Central memory CD4-positive, alpha-beta T cell (primary cell): ENCODE results near the gene ARRB1.

ENCODE experiments used
- DNase-seq: peaks from one replicate; pipeline ENCODE4 v3.0.0; 2022

Gene ARRB1

DNA sequence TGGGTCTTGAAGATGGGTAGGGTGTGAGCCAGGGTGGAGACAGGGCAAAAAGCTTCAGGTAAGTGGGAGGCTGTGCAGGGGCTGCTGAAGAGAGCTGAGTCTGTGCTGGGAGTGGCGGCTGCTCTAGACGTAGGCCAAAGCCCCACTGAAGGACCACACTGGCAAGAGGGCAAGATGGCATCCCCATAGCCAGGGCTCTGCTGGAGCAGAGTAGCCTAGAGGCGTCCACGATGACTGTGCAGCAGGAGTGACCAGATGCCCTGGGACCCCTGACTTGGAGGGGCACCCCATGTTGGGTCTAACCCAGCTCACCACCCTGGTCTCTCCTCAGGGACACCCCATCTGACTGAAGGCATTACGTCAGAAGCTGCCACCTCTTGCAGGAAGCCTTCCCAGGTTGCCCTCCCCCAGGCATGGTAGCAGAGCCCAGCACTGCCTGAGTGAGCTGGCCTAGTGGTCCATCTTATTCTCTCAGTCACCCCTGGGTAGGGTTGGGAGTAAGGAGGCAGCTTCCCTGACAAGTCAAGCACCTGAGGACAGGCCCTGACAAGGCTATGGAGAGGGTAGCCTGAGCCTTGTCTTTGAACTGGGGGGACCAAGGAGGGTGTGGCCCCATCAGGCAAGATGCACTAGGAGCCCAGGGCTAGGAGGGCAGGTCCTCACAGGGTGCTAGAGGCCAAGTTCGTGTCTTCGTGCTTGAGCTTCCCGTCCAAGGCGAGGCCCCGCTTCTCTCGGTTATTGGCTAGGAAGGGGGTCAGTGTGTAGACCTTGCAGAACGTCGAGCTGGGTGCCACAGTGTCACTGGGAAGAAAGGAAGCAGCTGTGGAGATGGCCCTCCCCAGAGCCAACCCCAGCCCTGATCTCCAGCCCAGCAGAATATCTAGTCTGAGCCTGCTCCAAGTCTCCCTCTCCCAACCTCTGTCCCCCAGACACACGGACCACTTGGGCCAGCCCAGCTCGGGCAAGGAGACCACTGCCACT lies 77.8 kb downstream of the ARRB1 start:
- no peak for DNase-seq

- no peak for DNase-seq
These were observed 78.6 kb downstream of the ARRB1 start for GRCh38 chr11:75272821-75273301.

GRCh38 chr11:75272391-75272790 lies 79.1 kb downstream of the ARRB1 start:
- no peak for DNase-seq

- DNase-seq, result no peak
These were observed 79.7 kb downstream of the ARRB1 start for GRCh38 chr11:75271730-75272129.

GRCh38 chr11:75270896-75271418 lies 80.5 kb downstream of the ARRB1 start:
- DNase-seq, result peak; percentile 16

GRCh38 chr11:75269896-75270295 lies 81.6 kb downstream of the ARRB1 start:
- no peak for DNase-seq

DNA sequence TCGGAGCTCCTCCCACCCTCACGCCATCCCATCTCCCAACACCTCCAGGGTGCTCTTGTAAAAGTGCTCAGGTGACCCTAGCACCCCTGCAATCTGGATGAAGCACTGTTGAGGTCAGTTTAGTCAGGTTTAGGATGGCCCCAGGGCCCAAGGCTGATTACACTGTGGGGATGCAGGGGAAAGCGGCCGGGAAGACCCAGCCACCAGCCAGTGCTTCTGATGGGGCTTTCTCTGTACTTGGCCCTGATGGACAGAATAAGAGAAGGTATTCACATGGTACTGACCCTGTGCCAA lies 82.1 kb downstream of the ARRB1 start:
- DNase-seq, result no peak

DNA sequence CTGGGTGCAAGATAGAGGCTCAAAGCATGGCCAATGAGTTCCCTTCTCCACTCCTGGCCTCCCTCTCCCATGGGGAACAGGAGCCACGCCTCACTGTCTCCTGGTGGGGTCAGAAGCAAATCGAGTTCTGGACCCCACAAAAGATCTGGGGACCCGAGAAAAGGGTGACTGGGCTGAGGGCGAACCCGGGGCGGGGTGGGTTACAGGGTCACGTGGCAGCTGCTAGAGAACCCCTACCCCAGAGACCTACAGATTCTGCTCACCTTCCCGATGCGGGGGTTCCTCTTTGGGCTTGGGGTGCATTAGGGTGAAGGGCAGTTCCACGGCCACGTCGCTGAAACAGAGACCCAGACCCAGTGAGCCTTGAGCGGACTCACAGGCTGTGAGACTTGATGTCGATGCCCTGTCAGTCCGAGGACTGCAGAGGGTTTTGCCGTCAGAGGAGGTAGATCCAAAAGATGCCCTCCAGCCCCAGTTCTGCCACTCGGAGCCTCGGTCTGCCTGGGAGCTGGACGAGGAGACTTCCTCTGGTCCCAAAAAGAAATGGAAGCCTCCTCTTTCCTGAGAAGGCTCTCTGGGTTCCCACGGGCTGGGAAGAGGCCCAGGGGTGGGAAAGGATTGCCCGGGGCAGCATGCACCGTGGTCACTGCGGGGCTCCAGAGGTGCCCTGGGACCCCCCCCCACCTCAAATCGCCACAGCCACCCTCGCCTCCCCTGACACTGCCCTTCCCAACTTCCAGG lies 82.7 kb downstream of the ARRB1 start:
- no peak for DNase-seq

- no peak for DNase-seq
These were observed 84.1 kb downstream of the ARRB1 start for GRCh38 chr11:75267171-75267970.

DNA sequence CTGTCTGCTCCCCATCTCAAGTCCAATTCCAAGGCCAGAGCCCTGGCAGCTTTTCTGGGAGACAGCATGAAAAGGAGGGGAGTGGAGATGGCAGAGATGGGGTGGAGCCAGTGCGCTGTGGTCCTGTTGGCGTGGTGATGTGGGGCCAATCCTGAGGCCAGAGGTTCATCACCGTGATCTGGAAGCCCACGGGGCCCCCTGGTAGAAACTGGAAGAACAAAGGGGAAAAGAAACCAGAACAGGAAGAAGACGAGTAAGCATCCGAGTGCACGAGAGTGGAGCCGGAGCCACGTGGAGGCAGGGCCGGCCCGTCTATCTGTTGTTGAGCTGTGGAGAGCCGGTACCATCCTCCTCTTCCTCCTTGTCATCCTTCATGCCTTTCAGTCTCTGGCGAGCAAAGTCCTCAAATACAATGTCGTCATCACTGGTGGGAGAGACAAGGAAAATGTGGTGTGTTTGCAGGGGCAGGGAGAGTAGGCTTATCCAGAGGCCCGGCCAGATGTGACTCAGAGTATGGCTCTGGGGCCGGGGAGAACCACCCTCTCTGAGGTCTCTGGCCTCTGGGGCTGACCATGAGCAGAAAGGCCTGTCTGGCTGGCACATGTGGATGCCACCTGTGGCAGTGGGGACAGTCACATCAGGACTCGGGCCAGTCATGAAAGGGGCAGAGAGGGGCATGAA lies 85.5 kb downstream of the ARRB1 start:
- no peak for DNase-seq

DNA sequence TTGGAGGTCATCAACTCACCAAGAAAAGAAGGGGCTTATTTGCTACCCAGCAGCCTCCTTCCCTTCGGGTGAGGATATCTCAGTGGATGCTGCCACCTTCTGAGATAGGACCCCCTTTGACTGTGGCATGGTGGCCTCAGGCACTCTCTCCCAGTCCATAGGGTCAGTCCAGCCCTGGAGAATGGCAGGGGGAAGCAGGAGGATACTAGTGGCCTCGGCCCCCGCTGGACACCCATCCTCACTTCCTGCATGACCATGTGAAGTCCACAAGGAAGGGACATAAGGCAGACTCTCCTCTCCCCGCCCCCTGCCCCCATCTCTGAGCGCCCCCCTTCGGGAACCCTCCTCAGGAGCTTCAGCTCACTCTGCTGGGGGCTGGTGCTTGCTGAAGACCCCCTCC lies 86.5 kb downstream of the ARRB1 start:
- no peak for DNase-seq

DNA sequence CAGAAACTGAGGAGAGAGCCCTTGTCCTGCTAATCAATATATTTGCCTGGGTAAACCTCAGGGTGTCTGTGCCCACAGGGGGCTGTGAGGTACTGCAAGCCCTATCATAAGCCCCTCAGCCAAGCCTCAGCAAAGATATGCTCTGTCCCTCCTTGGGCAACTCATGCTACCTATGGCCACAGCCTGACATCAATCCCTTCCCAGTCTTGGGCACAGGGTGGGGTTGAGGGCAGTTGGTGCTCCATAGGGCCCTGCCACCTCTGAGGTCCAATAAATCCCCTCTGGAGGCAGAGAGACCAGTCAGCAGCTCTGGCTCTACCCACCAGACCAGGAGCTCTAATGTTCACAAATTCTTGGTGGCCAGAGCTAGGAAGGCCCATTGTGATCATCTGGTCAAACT lies 87.1 kb downstream of the ARRB1 start:
- DNase-seq, result no peak

GRCh38 chr11:75263944-75264349 lies 87.5 kb downstream of the ARRB1 start:
- no peak for DNase-seq

- no peak for DNase-seq
These were observed 88.3 kb downstream of the ARRB1 start for GRCh38 chr11:75262961-75263852.

DNA sequence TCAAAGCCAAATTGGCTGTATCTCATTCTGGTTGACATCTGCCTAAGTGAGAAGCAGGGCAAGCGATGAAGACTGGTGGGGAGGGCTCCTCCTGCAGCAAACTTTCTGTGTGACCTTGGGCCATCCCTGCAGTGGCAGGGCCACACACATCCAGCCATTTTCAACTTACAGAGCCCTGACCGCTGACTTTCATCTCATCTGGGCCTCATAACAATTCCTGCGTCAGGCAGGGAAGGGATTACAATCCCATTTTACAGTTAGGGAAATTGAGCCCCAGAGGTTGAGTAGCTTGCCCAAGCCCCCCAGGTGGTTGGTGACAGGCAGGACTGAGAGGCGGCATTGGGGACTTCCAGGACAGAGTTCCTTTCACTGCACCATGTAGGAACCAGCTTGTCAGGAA lies 89.0 kb downstream of the ARRB1 start:
- DNase-seq, result no peak

- DNase-seq, result no peak
These were observed 89.5 kb downstream of the ARRB1 start for GRCh38 chr11:75261902-75262361.

DNA sequence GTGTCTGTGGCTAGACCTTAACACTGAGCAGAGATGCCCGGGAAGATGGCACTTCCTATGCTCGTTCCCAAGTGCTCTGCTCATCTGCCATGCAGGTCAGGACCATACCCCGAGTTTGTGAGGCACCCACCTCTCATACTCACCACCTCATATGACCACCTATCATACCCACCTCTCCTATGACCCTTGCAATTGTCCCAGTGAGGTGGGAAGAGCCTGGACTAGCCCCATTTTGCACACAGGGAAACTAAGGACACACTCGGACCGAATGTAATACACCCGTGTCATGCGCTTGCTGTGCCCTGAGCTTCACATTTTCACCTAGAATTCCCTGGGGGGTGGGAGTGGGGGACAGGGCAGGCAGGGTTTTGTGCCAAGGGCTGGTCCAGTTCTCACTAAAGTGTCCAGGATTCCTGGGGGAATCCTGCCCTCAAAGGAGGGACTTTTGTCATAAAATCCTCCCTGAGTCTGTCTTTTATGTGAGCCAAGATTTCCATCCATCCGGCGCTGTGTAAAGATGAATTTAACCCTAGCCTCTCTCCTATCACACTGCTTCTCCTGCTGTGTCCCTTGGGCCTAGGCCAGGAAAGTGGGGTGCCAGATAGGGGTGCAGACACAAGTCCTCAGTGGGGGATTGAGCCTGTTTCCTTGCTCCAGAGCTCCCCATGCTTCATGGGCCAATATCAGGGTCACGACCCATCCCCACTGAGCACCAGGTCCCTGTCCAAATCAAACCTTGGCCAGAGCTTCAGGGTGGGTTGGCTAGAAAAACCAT lies 90.9 kb downstream of the ARRB1 start:
- DNase-seq, result no peak

- no peak for DNase-seq
These were observed 97.1 kb downstream of the ARRB1 start for GRCh38 chr11:75254326-75254725.

DNA sequence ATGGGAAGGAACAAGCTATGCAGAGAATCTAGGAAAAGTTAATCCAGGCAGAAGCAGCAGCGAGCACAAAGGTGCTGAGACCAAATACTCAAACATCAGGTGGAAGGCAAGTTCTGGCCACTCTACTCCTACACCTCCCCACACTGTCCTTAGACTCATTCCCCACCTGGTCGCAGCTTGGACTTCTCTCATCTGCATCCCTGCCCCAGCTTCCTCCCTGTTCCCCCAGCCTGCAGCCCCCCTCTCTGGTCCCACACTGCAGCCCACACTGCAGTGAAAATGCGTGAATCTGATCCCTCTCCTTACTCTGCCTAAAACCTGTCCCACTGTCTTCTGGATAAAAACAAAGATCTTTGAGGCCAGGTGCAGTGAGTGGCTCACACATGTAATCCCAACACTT lies 101.8 kb downstream of the ARRB1 start:
- DNase-seq, result no peak

DNA sequence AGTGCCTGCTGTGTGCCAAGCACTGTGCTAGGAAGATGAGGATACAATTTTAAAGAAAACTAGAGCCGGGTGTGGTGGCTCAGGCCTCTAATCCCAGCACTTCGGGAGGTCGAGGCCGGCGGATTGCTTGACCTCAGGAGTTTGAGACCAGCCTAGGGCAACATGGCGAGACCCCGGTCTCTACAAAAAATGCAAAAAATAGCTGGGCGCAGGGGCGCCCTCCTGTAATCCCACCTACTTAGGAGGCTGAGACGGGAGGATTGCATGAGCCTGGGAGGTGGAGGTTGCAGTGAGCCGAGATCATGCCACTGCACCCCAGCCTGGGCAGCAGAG lies 102.6 kb downstream of the ARRB1 start:
- no peak for DNase-seq
